Thymus (tissue), 11 donors: ENCODE data around the gene GPHN. TPM values are rescaled to one million over a fixed set of nuclear protein-coding genes. Genes with fewer than 3 reads are reported as not detected.

Source experiments
- DNase-seq, 9 donors: peaks; one replicate each; pipeline ENCODE4 v3.0.0-alpha.2; 2013; ENCODE audit warnings: low spot score in 9 of 9, low read depth in 6 of 9, missing footprints in 1 of 9
- H3K27ac ChIP-seq, 2 donors: one replicate each; pipeline ENCODE4 v1.5.1; 2013; ENCODE audit warnings: control low read depth in 1 of 2, low read depth in 1 of 2, low read length in 1 of 2, mild to moderate bottlenecking in 1 of 2, moderate library complexity in 1 of 2
- H3K27me3 ChIP-seq, 2 donors: one replicate each; pipeline ENCODE4 v1.5.1; 2013; ENCODE audit warnings: low read length in 1 of 2; ENCODE audit not compliant: control insufficient read depth in 2 of 2, insufficient read depth in 1 of 2
- H3K36me3 ChIP-seq, 2 donors: one replicate each; pipeline ENCODE4 v1.5.1; 2013; ENCODE audit warnings: low read length in 1 of 2, mild to moderate bottlenecking in 1 of 2, moderate library complexity in 1 of 2; ENCODE audit not compliant: control insufficient read depth in 2 of 2, insufficient read depth in 2 of 2
- H3K4me1 ChIP-seq, 2 donors: one replicate each; pipeline ENCODE4 v1.5.1; 2013; ENCODE audit warnings: low read length in 2 of 2; ENCODE audit not compliant: control insufficient read depth in 2 of 2, insufficient read depth in 2 of 2
- H3K4me3 ChIP-seq, 2 donors: one replicate each; pipeline ENCODE4 v1.5.1; 2013; ENCODE audit warnings: low read length in 2 of 2, control low read depth in 1 of 2, mild to moderate bottlenecking in 1 of 2
- H3K9me3 ChIP-seq, 2 donors: one replicate each; pipeline ENCODE4 v1.5.1; 2013; ENCODE audit warnings: low read length in 1 of 2, mild to moderate bottlenecking in 1 of 2; ENCODE audit not compliant: control insufficient read depth in 2 of 2, insufficient read depth in 1 of 2
- WGBS: extraction: QIAGEN DNeasy Blood & Tissue Kit; methylation state at CpG from one replicate; pipeline ENCODE4 v1.1.7; 2013; 5-methylcytosine and 5-hydroxymethylcytosine counted together
- polyA plus RNA-seq: library from polyadenylated mRNA; stranded (reverse); fragments of 200-250 nt; gene quantifications from one replicate; pipeline ENCODE4 v1.2.3, GENCODE V29; 2013
- total RNA-seq: library from RNA; stranded (reverse); fragments of 120-200 nt; gene quantifications from one replicate; pipeline ENCODE4 v1.2.4, GENCODE V29; 2013
- donor health status: healthy.

GPHN gene
- total and polyA plus RNA-seq, 2 donors = 11.6 to 28.4 TPM

GRCh38 chr14:67141146-67141900 is 633.4 kb downstream of the GPHN start:
- no peak for DNase-seq

DNA sequence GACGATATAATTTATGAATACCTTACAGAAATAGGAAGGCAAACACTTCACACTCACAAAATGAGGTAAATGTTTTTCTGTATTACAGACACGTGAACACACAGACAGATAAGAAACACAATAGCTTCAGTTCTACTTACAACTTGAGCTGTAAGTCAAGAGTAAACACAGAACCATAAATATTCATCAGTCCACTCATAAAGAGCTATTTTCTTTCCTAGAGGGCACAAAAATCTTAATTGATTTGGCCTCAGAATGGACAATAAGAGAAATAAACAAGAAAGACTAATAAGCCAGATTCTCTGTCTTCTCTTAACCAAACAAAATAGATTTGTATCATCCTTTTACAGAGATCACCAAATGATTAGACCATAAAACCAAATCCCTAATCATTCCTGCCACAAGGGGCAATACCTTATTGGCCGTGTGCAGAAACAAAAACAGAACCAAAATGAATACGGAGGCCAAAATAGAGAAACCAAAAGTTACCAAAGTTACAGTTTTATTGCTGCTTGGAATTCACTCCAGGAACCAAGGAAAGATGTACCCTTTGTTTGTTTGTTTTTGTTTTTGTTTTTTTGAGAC is 643.2 kb downstream of the GPHN start:
- DNase-seq = no peak
- Histone ChIP-seq H3K4me1 (no peaks in the 10 kb centered on the region), H3K4me3 (no peak overlapping the region), H3K36me3 (no peaks in the 10 kb centered on the region), H3K27me3 (no peaks in the 10 kb centered on the region), H3K9me3 (no peaks in the 10 kb centered on the region), H3K27ac (no peak overlapping the region)
- 97% methylated on average over 4 of the region's 4 CpGs for WGBS

More at GRCh38 chr14:67141146-67141900, 633.4 kb downstream of the GPHN start:
- 45% methylated on average over 1 of the region's 1 CpG for WGBS
- H3K9me3 ChIP-seq = no peaks in the 10 kb centered on the region
- H3K4me3 ChIP-seq = no peak overlapping the region
- H3K4me1 ChIP-seq = no peaks in the 10 kb centered on the region
- no peaks in the 10 kb centered on the region for H3K36me3 ChIP-seq
- no peak overlapping the region for H3K27ac ChIP-seq
- H3K27me3 ChIP-seq = no peaks in the 10 kb centered on the region

DNA sequence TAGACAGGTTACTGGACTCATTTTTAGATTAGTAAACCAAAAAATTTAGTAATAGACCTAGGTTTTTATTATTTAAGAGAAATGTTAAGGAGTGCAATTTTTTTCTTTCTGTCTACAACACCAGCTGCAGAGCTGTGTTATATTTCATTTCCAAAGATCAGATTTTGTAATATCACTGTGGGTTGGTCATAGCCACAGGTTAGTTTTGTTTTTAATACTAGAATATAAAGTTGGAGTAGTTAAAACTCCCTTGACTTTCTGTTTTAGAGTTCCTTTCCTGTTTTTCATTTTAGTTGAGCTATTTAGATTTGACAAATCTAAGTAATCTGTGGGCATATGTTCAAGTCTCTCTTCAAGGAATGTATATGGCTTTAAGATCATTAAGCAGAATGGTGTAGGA is 650.6 kb downstream of the GPHN start:
- Histone ChIP-seq H3K9me3 (no peaks in the 10 kb centered on the region), H3K27ac (no peak overlapping the region), H3K4me1 (no peaks in the 10 kb centered on the region), H3K27me3 (no peaks in the 10 kb centered on the region), H3K4me3 (no peak overlapping the region), H3K36me3 (no peaks in the 10 kb centered on the region)
- DNase-seq = no peak

GRCh38 chr14:67162385-67162784 is 654.4 kb downstream of the GPHN start:
- WGBS = 96% methylated on average over 4 of the region's 4 CpGs
- Histone ChIP-seq H3K36me3 (no peaks in the 10 kb centered on the region), H3K9me3 (no peaks in the 10 kb centered on the region), H3K4me1 (no peaks in the 10 kb centered on the region), H3K4me3 (no peak overlapping the region), H3K27me3 (no peaks in the 10 kb centered on the region), H3K27ac (no peak overlapping the region)
- DNase-seq = no peak

- no peaks in the 10 kb centered on the region for H3K27me3 ChIP-seq
- H3K27ac ChIP-seq = no peak overlapping the region
- no peaks in the 10 kb centered on the region for H3K9me3 ChIP-seq
Observed at GRCh38 chr14:67166450-67166853, 658.5 kb downstream of the GPHN start.

DNA sequence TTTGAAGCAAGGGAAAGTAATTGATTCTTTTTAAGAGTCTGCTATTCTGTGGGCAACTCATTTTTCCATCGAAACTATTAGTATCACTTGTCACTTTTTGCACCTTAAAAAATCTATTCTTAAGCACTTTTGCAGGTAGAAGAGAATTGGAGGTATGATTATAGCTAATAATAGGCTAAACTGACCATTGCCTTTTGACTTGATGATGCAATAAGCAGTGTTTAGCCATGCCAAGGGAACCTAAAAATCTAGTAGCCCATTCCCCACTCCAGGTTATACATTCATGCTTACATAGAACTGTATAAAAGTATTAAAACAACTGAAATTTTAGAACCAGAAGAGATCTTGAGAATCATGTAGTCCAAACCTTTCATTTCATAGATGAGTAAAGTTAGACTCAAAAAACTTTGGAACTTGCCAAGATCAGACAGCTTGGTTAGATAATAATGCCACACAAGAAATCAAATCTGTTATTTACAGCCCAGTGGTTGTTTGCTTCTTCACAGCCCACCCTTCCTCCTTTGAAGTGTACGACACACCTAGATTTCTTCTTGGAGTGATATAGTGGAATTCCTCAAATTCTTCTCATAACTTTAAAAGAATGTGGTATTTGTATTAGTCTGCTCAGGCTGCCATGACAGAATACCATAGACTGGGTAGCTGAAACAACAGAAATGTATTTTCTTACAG is 659.6 kb downstream of the GPHN start:
- no peak overlapping the region for H3K4me3 ChIP-seq
- no peaks in the 10 kb centered on the region for H3K4me1 ChIP-seq
- H3K27me3 ChIP-seq = no peaks in the 10 kb centered on the region
- H3K27ac ChIP-seq = no peak overlapping the region
- DNase-seq = no peak
- H3K36me3 ChIP-seq = no peaks in the 10 kb centered on the region
- no peaks in the 10 kb centered on the region for H3K9me3 ChIP-seq
- WGBS = 96% methylated on average over 2 of the region's 2 CpGs

More at GRCh38 chr14:67166450-67166853, 658.5 kb downstream of the GPHN start:
- Histone ChIP-seq H3K4me3 (no peak overlapping the region), H3K4me1 (no peaks in the 10 kb centered on the region), H3K36me3 (no peaks in the 10 kb centered on the region)
- WGBS = 94% methylated on average over 5 of the region's 5 CpGs
- DNase-seq = peak in 7 of 9 donors; percentile 15 to 65 (median 41)

- no peaks in the 10 kb centered on the region for H3K9me3 ChIP-seq
- no peak for DNase-seq
- WGBS = 98% methylated on average over 1 of the region's 1 CpG
- no peak overlapping the region for H3K4me3 ChIP-seq
- H3K36me3 ChIP-seq = no peaks in the 10 kb centered on the region
- no peak overlapping the region for H3K27ac ChIP-seq
- H3K4me1 ChIP-seq = no peaks in the 10 kb centered on the region
- H3K27me3 ChIP-seq = no peaks in the 10 kb centered on the region
Observed at GRCh38 chr14:67168110-67168441, 660.1 kb downstream of the GPHN start.

DNA sequence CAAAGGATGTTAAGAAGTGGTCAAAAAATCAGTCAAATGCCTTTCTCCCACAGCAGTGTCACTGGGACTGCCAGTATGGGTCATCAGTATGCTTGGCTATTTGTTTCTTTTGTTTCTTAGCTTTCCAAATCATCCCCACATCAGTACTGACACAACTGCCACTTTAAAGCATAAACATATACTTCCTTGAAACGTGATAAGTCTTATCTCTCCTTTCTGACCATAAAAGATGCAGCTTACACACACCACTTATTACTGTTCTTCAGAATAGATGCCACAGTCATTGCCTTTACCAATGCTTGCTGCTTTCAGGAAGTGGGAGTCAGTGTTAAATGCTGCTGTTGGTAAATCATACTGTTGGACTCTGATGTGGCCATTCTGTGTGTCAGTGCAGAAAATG is 662.7 kb downstream of the GPHN start:
- H3K27me3 ChIP-seq = no peaks in the 10 kb centered on the region
- H3K4me3 ChIP-seq = no peak overlapping the region
- WGBS = 67% methylated on average over 1 of the region's 1 CpG
- no peaks in the 10 kb centered on the region for H3K9me3 ChIP-seq
- no peak for DNase-seq
- H3K4me1 ChIP-seq = no peaks in the 10 kb centered on the region
- H3K27ac ChIP-seq = no peak overlapping the region
- H3K36me3 ChIP-seq = no peaks in the 10 kb centered on the region

- Histone ChIP-seq H3K4me3 (no peak overlapping the region), H3K27ac (no peak overlapping the region), H3K4me1 (no peaks in the 10 kb centered on the region), H3K36me3 (no peaks in the 10 kb centered on the region), H3K9me3 (no peaks in the 10 kb centered on the region), H3K27me3 (no peaks in the 10 kb centered on the region)
- 97% methylated on average over 5 of the region's 5 CpGs for WGBS
- DNase-seq = no peak
Observed at GRCh38 chr14:67172056-67172455, 664.1 kb downstream of the GPHN start.
